GM18867 (cell line): ENCODE data around the gene ADAMTSL1.

Experiments
- ATAC-seq: cut with Tn5 transposase; IDR thresholded peaks from one replicate; pipeline ENCODE4 v1.9.1; 2021; ENCODE audit warnings: mild to moderate bottlenecking, moderate library complexity; ENCODE audit not compliant: unreplicated experiment

The ADAMTSL1 gene

GRCh38 chr9:18721267-18721994 is 247.5 kb downstream of the ADAMTSL1 start:
- no peak for ATAC-seq

GRCh38 chr9:18721995-18722310 is 248.0 kb downstream of the ADAMTSL1 start:
- ATAC-seq = no peak

- ATAC-seq = no peak
Observed at GRCh38 chr9:18722882-18723281, 248.9 kb downstream of the ADAMTSL1 start.

GRCh38 chr9:18723366-18723765 is 249.4 kb downstream of the ADAMTSL1 start:
- ATAC-seq = no peak

- no peak for ATAC-seq
Observed at GRCh38 chr9:18726546-18726945, 252.6 kb downstream of the ADAMTSL1 start.

GRCh38 chr9:18727904-18728303 is 254.0 kb downstream of the ADAMTSL1 start:
- ATAC-seq = no peak

- no peak for ATAC-seq
Observed at GRCh38 chr9:18728642-18729041, 254.7 kb downstream of the ADAMTSL1 start.

GRCh38 chr9:18730241-18730640 is 256.3 kb downstream of the ADAMTSL1 start:
- ATAC-seq = no peak

- no peak for ATAC-seq
Observed at GRCh38 chr9:18739127-18739526, 265.2 kb downstream of the ADAMTSL1 start.

- ATAC-seq = no peak
Observed at GRCh38 chr9:18739641-18740318, 265.8 kb downstream of the ADAMTSL1 start.

GRCh38 chr9:18741359-18741758 is 267.4 kb downstream of the ADAMTSL1 start:
- no peak for ATAC-seq

GRCh38 chr9:18741945-18742344 is 268.0 kb downstream of the ADAMTSL1 start:
- no peak for ATAC-seq

- no peak for ATAC-seq
Observed at GRCh38 chr9:18743421-18743820, 269.5 kb downstream of the ADAMTSL1 start.

- no peak for ATAC-seq
Observed at GRCh38 chr9:18743971-18744370, 270.0 kb downstream of the ADAMTSL1 start.

GRCh38 chr9:18745710-18746109 is 271.8 kb downstream of the ADAMTSL1 start:
- ATAC-seq = no peak

GRCh38 chr9:18746631-18747030 is 272.7 kb downstream of the ADAMTSL1 start:
- ATAC-seq = no peak

GRCh38 chr9:18747595-18747994 is 273.6 kb downstream of the ADAMTSL1 start:
- no peak for ATAC-seq

GRCh38 chr9:18748251-18748701 is 274.3 kb downstream of the ADAMTSL1 start:
- ATAC-seq = no peak

GRCh38 chr9:18749711-18750110 is 275.8 kb downstream of the ADAMTSL1 start:
- no peak for ATAC-seq

- ATAC-seq = no peak
Observed at GRCh38 chr9:18753904-18754303, 280.0 kb downstream of the ADAMTSL1 start.

- ATAC-seq = no peak
Observed at GRCh38 chr9:18754537-18754936, 280.6 kb downstream of the ADAMTSL1 start.

GRCh38 chr9:18755263-18755662 is 281.3 kb downstream of the ADAMTSL1 start:
- no peak for ATAC-seq

- peak; percentile 83 for ATAC-seq
Observed at GRCh38 chr9:18756712-18757125, 282.8 kb downstream of the ADAMTSL1 start.
